ENCODE measurements around the gene ADAM22. TPM values are rescaled to one million over a fixed set of nuclear protein-coding genes. Genes with fewer than 3 reads are reported as not detected.

The ADAM22 gene
- total RNA-seq, 1 donor: 1.3 TPM

DNA sequence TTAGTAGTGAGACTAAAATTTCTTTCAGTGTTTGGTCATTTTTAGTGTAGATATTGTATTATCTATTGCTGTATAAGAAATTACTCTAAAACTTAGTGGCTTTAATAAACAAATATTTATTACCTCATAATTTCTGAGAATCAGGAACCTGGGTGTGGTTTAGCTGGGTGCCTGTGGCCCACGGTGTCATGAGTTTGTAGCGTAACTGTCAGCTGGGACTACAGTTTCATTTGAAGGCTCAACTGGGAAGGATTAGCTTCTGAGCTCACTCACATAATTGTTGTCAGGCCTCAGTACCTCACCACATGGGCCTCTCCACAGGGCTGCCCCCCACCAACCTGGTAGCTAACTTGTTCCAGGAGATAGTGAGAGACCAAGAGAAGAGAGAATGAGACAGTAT is 187.3 kb downstream of the ADAM22 start:
- no peak overlapping the region for H3K4me3 ChIP-seq (ENCODE audit: low read depth, low read length)
- TF ChIP-seq, protein P1, sequence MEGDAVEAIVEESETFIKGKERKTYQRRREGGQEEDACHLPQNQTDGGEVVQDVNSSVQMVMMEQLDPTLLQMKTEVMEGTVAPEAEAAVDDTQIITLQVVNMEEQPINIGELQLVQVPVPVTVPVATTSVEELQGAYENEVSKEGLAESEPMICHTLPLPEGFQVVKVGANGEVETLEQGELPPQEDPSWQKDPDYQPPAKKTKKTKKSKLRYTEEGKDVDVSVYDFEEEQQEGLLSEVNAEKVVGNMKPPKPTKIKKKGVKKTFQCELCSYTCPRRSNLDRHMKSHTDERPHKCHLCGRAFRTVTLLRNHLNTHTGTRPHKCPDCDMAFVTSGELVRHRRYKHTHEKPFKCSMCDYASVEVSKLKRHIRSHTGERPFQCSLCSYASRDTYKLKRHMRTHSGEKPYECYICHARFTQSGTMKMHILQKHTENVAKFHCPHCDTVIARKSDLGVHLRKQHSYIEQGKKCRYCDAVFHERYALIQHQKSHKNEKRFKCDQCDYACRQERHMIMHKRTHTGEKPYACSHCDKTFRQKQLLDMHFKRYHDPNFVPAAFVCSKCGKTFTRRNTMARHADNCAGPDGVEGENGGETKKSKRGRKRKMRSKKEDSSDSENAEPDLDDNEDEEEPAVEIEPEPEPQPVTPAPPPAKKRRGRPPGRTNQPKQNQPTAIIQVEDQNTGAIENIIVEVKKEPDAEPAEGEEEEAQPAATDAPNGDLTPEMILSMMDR (IDR thresholded peaks at IDR 0.05; ENCODE audit: insufficient read depth, low read depth, low read length): no peak
- DNase-seq (ENCODE audit: low read depth): no peak

- H3K4me3 ChIP-seq (ENCODE audit: low read depth, low read length): no peak overlapping the region
- TF ChIP-seq, protein P1 (IDR thresholded peaks at IDR 0.05; ENCODE audit: insufficient read depth, low read depth, low read length): no peak
- no peak for DNase-seq (ENCODE audit: low read depth)
Measured at GRCh38 chr7:88127637-88128290, 193.7 kb downstream of the ADAM22 start.

GRCh38 chr7:88132725-88133124 is 198.7 kb downstream of the ADAM22 start:
- TF ChIP-seq, protein P1 (IDR thresholded peaks at IDR 0.05; ENCODE audit: insufficient read depth, low read depth, low read length): no peak
- no peak overlapping the region for H3K4me3 ChIP-seq (ENCODE audit: low read depth, low read length)
- no peak for DNase-seq (ENCODE audit: low read depth)

- TF ChIP-seq, protein P1 (IDR thresholded peaks at IDR 0.05; ENCODE audit: insufficient read depth, low read depth, low read length): no peak
- H3K4me3 ChIP-seq (ENCODE audit: low read depth, low read length): no peak overlapping the region
- DNase-seq (ENCODE audit: low read depth): peak; percentile 10
Measured at GRCh38 chr7:88140947-88141346, 206.9 kb downstream of the ADAM22 start.

GRCh38 chr7:88141479-88141878 is 207.4 kb downstream of the ADAM22 start:
- no peak for DNase-seq (ENCODE audit: low read depth)
- TF ChIP-seq, protein P1 (IDR thresholded peaks at IDR 0.05; ENCODE audit: insufficient read depth, low read depth, low read length): no peak
- no peak overlapping the region for H3K4me3 ChIP-seq (ENCODE audit: low read depth, low read length)

GRCh38 chr7:88141953-88142352 is 207.9 kb downstream of the ADAM22 start:
- TF ChIP-seq, protein P1 (IDR thresholded peaks at IDR 0.05; ENCODE audit: insufficient read depth, low read depth, low read length): no peak
- DNase-seq (ENCODE audit: low read depth): no peak
- H3K4me3 ChIP-seq (ENCODE audit: low read depth, low read length): no peak overlapping the region

DNA sequence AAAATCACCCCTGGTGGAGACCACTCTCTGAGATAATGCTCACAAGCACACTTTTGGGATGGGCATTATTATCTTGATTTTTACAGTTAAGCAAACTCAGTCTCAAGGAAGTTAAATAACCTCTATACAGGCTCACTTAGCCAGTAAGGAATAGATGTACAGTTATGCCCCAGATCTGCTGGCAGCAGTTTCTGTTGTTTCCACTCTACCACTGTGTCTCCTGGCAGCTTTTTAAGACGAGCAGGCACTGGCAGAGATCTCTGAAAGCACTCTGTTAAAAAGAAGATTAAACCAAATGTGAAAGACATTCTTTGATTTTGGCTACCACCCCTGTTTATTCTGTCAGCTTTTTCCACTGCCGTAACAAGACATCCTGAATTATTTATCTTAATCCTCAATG is 212.6 kb downstream of the ADAM22 start:
- H3K4me3 ChIP-seq (ENCODE audit: low read depth, low read length): no peak overlapping the region
- TF ChIP-seq, protein P1 (IDR thresholded peaks at IDR 0.05; ENCODE audit: insufficient read depth, low read depth, low read length): no peak
- no peak for DNase-seq (ENCODE audit: low read depth)
